DMS53 treated with DMSO at 0.1 percent for 48 hours (cell line): Measurements from ENCODE around the gene CDKN2AIPNL.

Experiments used
- DNase-seq: peaks from one replicate; lab custom pipeline; 2025; ENCODE audit not compliant: unreplicated experiment; lab: John Stamatoyannopoulos, UW

The CDKN2AIPNL gene, protein sequence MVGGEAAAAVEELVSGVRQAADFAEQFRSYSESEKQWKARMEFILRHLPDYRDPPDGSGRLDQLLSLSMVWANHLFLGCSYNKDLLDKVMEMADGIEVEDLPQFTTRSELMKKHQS

DNA sequence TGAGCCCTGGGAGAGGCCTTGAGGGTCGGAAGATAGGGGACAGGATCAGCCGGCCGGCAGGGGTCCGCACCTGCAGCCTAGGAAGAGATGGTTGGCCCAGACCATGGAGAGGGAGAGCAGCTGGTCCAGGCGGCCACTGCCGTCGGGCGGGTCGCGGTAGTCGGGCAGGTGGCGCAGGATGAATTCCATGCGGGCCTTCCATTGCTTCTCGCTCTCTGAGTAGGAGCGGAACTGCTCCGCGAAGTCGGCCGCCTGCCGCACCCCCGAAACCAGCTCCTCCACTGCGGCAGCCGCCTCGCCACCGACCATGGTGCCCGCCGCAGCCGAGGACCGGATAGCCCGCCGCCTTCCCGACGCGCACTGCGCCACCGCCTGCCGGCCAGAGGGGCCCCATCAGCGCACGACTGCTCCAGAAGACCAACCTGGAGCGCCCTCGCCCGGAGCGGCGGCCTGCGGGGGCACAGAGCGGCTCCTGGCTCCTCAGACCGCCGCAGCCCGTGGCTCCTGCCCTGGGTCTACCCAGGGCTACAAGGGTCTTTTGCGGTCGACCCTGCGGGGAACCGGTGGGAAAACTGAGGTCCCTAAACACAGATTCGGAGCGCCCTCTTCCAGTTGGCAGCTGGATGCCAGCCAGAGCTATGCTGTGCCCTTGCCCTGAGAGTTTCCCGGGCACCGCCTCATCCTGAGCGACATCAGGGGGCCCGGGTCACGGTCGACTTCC lies at the start of gene CDKN2AIPNL:
Gene CDKN2AIPNL (minus strand): TSS at position 336 of the 721 bp plus-strand sequence. CDS start 27 bp downstream, at position 309.
- DNase-seq: peak; percentile 82

GRCh38 chr5:134460551-134460950 lies 48.9 kb upstream of the CDKN2AIPNL start:
- DNase-seq: no peak

DNA sequence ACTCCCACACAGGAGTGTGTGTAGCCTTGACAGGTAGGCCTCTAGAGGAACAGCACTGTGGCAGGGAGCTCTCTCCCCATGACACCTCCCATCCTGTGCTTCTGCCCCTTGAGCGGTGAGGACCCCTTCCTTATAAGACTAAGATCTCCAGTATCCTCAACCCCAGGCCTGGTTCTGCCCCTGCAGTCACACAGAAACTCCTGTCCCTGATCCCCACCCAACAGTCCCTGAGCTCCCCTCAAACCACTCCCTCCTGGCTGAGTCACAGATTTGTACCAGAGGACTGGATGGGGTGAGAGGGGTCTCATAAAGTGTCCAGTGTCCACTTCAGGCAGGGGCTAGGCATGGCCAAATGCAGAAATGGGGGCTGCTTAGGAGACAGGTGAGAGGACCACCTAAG lies 47.8 kb upstream of the CDKN2AIPNL start:
- DNase-seq: no peak

- no peak for DNase-seq
Measured at GRCh38 chr5:134459010-134459403, 47.3 kb upstream of the CDKN2AIPNL start.

DNA sequence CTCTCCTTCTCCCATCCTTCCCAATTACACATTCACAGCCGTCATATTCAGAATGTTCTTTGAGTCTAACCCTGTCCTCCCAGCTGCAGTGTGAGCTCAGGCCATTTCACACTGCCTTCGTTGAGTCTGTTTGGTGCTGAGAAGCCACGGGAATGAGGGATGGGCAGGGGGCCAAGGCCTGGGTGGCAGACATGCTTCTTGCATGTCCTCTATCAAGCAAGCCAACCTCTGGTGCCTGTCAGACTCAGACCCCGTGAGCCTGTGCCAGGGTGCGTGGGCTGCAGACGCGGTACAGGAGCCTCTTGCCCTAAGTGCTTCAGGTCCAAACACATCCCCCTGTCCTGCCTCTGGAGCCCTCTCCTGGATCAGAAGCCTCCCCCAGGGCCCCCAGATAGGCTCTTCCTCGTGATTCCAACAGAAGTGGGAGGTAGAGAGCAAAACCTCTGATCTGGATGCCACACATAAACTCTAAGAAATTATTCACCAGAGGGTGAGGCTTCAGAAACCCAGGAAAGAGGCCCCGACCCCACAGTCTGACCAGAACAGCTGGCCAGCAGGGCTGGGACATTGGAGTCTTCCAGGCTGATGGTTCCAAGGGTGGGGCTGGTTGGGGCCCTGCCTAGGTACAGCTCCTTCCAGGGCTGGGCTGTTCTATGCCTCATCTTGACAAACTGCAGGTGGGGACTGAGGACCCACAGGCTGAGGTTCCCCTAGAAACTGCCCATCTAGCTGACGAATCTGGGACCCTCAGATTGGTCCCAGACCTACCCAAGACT lies 46.7 kb upstream of the CDKN2AIPNL start:
- DNase-seq: no peak

DNA sequence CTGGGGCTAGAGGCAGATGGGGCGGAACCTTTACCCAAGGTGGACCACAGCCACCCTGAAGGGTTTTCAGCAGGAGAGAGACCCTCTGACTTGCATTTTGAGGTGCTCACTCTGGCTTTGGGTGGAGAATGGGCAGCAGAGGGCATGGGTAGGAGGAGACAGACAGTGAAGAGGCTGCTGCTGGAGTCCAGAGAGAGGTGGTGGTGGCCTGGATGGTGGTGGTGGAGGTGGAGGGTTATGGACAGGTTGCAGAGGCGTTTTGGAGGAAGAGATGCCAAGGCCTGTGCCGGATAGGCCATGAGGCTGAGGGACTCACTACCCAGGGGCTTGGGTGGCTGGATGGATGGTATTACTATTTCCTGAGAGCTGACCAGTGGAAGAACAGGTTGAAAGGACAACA lies 46.1 kb upstream of the CDKN2AIPNL start:
- DNase-seq: no peak

DNA sequence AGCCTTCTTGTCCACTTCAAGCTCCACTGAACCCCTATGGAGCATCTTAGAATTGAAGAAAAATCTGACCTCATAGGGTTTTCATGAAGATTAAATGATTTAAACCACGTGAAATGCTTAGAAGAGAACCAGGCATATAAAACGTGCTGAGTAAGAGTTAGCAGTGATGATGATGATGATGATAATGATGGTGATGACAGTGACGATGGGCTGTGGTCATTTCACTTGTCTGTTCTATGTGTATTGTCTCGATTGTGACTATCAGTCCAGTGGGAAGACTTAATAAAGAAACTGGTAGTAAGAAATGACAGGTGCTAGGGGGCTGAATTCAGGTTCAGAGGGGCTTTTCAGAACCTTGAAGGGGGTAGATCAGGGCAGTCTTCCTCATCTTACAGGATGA lies 45.1 kb upstream of the CDKN2AIPNL start:
- DNase-seq: no peak

- no peak for DNase-seq
Measured at GRCh38 chr5:134455466-134455865, 43.8 kb upstream of the CDKN2AIPNL start.

DNA sequence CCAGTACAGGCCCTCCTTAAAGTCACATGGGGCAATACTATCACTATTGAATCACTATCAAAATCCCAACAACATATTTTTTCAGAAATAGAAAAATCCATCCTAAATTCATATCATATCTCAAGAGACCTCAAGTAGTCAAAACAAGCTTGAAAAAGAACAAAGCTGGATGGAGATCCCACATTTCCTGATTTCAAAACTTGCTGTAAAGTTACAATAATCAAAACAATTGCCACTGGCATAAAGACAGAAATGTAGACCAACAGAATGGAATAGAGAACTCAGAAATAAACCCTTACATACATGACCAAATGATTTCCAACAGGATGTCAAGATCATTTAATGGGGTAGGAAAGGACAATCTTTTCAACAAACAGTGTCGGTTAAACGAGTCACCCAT lies 41.3 kb upstream of the CDKN2AIPNL start:
- DNase-seq: no peak

DNA sequence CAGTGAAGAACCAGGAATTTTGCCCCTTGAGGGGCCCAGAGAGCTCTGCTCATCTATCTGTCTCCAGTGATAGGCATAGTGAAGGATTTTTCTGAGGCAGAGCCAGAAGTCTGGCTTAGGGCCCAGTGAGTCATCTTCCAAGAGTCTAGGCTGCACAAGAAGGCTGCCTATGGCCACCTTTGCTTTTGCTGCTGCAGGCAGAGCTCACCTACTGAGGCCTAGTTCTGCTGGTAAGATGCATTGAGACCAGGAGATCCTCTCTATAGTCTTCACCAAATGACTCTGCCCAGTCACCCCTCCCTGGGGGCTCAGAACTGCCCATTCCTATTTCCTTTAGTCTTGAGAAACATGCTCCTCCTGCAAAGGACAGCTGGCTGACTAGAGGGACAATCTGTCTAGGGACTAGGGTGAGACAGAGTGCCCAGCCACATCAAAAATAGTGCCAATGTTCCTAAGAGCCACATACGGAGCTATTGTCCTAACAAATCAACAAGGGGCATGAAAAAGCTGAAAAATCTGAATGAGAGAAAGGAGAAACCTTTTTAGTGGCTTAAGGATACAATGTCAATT lies 40.3 kb upstream of the CDKN2AIPNL start:
- DNase-seq: peak; percentile 27

DNA sequence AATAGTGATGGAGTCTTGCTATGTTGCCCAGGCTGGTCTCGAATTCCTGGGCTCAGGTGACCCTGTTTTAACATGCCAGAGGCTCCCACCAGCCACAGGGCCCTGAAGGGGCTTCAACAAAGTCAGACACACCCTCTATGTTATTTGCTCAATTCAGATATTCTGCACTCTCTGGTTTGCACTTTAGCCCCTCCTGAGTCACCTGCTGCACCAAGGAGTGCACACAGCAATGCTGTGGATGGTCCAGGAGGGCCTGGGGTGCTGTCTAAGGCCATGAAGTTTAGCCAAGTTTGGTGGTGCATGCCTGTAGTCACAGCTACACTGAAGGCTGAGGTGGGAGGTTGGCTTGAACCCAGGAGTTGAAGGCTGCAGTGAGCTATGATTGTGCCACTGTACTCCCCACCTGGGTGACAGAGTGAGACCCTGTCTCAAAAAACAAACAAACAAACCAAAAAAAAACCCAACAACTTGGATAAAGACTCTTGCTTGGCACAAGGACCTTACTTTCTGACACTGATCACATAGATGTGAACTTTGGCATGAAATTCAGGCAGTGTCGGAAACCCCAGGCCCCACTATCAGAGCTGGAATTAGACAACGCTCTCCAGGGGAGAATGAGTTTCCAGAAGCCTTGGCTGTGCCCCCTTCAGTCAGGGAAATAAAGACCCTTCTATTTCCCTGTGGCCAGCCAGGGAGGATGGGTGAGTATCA lies 39.7 kb upstream of the CDKN2AIPNL start:
- DNase-seq: no peak

- DNase-seq: no peak
Measured at GRCh38 chr5:134450374-134450773, 38.7 kb upstream of the CDKN2AIPNL start.

DNA sequence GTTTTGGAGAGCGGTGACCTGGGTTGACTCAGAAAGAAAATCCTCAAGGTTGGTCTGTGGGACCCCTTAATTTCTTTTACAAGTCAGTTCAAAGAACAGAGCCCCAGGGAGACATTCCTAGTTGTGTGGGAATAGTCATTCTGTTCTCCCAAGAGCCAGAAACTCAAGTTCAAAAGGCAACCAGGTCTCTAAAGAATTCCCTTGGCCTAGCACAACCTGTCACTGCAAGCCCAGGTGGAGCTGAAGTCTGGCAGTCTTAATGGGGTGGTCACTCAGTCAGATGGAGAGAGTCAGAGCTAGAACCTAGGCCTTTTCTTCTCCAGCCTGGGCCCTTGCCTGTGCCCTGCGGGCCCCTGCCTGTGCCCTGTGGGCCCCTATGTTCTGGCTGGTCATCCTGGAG lies 37.5 kb upstream of the CDKN2AIPNL start:
- no peak for DNase-seq

DNA sequence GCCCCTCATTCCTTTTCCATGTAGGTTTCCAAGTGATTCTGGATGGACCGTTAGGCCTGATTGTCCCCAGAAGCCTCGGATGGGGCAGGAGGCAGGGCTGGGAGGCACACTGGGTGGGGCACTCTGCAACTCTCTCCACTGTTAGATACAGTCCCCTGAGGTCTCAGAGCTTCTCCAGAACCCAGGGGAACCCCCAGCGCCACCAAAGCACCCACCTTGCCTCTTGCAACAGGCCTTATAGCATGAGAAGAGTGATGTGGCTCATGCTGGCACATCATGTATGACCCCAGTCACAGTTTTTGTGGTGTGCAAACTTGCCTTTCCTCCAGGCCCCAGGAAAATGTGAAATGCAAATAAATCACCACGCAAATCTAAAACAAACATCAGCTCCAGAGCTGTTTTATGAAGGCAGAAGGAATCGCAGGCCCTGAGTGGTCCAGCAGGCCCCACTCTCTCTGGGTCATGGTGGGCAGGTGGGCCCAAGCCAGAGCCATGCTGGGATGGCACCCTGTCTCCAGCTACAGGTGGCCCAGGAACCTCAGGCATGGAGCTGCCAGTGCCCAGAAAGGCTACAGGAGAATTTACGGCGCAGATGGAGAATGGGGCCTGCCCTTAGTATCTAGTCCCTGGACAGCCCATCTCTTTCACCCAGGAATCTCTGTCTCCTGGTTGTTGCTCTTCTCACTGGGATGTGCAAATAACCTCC lies 36.3 kb upstream of the CDKN2AIPNL start:
- DNase-seq: no peak

DNA sequence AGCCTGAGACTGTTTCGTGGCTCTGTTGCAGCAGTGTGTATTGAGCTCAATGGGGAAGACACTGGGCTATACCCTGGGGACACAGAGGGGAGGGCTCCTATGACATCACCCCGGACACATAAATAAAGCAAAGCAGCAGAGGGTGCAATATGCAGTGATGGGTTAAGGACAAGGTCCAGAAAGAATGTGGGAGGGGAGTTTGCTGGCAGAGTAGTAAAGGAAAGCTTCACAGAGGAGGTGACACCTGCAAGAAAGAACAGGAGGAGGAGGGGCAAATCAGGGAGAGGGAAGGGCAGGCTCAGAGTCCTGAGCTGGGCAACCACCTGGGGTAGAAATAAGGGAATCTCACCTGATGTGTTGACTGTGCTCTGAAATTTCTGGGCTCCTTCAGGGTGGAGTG lies 35.3 kb upstream of the CDKN2AIPNL start:
- DNase-seq: no peak

- DNase-seq: no peak
Measured at GRCh38 chr5:134445856-134446818, 34.5 kb upstream of the CDKN2AIPNL start.

DNA sequence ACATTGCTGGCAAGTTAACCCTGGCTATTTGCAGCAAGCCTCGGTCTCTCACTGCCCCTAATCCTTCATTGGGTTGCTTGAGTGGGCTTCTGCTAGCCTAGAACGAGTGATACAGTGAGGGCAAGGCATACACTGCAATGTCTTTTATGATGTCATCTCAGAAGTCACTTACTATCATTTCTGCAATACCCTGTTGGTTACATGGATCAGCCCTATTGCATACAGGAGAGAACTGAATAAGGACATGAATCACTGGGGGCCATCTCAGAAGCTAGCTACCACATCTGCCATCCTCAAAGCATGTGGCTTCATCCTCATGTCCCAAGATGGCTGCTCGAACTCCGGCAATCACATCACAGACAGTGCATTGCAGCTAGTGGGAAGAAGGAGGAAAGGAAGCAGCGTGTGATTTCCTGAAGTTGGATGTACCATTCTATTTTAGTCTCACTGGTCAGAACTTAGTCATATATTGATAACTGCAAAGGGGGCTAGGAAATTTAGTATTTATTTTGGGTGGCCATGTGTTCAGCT lies 33.3 kb upstream of the CDKN2AIPNL start:
- DNase-seq: no peak

DNA sequence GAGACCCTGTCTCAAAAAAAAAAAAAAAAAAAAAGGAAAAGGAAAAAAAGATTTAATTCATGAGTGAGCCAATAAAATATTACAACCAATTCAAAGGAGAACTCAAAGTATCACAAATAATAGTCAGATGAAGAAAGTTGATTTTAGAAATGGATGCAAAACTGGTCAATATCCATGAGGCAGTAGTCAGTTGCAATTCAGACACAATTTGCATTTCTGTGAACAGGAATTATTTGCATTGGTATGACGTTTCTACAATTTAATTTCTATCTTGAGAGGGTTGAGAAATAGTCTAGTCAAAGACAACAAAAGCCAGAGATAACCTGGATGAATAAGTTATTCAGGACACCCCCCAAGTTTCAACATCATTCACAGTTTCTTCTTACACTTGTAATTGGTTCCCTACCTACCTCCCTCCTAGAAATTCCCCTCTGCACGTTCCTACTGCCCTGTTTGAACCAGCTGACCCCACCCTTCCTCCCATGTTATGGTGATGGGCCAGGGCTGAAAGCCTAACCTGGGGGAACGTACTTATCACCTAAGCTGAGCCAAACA lies 28.6 kb upstream of the CDKN2AIPNL start:
- DNase-seq: no peak

DNA sequence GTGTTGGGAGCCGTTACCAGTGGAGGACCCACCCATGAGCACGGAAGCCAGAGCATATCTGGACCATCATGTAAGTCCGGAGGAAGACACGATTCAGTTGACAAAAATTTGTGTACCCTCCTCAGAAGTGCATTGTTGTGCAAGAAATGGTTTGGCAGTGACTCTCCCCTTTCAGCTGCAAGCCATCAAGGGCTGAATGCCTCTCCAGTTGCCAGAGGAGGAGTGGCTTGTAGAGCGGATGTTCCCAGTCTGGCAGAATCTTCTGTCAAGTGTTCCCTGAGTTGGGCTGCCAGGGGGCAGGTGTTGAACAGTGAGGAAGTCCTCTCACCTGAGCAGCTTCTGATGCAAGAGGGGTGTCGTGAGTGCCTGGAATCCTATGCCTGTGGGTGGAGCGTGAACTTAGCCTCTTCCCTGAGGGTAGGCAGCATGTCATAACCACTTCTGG lies 27.6 kb upstream of the CDKN2AIPNL start:
- peak; percentile 97 for DNase-seq
